SKM-1 (cell line): ENCODE measurements around the gene C22orf23.
A peak's percentile ranks its signal among the peaks of the same experiment; 100 is the strongest.
"Not testable (repeated sequence)": the region's sequence is repeated elsewhere in the genome, so short reads cannot be mapped to it uniquely, and the experiment has no call there.

Experiments
- DNase-seq: peaks from one replicate; lab custom pipeline; 2025; ENCODE audit not compliant: unreplicated experiment; lab: John Stamatoyannopoulos, UW

C22orf23 gene

DNA sequence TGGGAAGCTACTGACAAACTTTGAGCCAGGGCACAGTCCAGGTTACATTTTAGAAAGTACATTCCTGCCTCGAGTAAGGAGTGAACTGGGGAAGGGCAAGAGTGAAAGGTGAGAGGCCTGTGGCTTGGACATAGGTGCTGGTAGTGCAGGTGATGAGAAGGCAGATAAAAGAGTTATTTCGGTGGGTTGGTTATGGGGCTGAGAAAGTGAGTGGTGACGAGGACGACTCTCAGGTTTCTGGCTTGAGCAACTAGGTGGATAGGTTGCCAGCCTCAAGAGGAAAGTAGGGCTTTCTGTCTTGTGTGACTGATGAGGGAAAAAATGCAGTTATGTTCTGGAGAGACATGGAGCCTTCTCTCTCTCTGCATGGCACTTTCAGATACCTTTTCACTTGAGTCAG lies 3.8 kb upstream of the C22orf23 start:
- no peak for DNase-seq

DNA sequence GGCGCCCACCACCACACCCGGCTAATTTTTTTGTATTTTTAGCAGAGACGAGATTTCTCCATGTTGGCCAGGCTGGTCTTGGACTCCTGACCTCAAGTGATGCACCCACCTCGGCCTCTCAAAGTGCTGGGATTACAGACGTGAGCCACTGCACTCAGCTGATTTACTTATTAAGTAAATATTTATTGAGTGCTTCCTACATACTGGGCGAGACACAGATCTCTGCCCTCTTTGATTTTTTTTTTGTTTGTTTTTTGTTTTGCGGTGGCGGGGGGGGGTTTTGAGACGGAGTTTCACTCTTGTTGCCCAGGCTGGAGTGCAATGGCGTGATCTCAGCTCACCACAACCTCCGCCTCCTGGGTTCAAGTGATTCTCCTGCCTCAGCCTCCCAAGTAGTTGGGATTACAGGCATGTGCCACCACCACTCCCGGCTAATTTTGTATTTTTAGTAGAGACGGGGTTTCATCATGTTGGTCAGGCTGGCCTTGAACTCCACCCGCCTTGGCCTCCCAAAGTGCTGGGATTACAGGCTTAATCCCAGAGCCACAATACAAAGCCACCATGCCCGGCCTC lies 2.5 kb upstream of the C22orf23 start:
- DNase-seq: not testable (repeated sequence)

DNA sequence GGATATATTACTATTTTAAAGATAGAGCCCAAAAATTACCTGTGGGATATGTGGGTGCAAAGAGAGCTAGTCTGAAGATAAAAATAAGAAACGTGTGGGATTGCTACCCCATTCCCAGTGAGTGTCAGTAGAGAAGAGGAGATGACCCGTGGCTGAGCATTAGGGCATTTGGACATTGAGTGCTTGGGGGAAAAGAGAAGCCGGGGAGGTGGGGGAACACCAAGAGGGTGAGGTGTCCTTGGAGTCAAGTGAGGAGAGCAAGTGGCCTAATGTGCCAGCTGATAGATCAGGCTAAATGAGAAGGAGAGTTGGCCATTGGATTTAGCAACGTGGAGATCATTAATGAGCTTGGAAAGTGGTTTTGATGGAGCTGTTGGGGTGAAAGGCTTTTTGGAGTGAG lies 1.3 kb upstream of the C22orf23 start:
- DNase-seq: no peak

DNA sequence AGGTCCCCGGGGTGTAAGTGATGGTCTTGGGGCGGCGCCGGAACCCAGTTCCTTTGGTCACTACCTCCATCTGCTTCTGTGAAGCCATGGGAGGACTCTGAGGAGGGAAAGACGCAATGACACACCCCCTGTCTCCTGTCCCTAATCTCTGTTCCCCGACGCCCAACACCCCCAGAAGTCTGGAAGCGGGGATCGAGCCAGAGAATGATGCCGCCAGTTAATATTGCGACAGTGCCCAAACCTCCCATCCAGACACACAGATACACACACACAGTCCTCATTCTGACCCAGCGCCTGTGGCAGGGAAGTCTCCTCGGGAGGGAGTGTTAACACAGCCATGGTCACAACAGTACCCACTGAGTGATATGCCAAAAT lies 352 bp downstream of the C22orf23 start:
- no peak for DNase-seq

DNA sequence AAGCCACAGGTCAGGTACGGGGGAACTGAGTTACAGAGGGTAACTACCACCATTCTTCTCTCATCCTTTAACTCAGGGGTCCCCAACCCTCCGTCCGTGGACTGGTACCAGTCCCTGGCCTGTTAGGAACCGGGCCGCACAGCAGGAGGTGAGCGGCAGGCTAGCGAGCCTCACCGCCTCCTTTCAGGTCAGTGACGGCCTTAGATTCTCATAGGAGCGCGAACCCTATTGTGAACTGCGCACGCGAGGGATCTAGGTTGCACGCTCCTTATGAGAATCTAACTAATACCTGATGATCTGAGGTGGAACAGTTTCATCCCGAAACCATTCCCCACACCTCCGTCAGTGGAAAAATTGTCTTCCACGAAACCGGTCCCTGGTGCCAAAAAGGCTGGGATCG lies 772 bp downstream of the C22orf23 start:
- DNase-seq: not testable (repeated sequence)

DNA sequence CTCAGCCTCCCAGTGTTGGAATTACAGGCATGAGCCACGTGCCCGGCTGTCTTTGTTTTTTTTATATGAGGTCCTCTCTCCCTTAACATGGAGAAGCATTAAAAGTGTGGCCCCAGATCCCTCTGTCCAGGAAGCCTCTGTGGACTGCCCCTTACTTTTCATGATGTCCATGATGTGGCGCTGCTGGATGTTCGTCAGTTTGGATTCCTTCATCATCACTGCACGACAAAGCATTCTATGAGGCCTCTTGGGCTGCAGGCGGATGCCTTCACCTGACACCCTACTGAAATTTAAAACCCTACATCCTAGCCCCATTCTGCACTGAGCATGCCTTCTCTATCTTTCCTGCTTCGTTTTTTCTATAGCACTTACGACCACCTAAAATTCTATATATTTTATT lies 2.1 kb downstream of the C22orf23 start:
- no peak for DNase-seq

DNA sequence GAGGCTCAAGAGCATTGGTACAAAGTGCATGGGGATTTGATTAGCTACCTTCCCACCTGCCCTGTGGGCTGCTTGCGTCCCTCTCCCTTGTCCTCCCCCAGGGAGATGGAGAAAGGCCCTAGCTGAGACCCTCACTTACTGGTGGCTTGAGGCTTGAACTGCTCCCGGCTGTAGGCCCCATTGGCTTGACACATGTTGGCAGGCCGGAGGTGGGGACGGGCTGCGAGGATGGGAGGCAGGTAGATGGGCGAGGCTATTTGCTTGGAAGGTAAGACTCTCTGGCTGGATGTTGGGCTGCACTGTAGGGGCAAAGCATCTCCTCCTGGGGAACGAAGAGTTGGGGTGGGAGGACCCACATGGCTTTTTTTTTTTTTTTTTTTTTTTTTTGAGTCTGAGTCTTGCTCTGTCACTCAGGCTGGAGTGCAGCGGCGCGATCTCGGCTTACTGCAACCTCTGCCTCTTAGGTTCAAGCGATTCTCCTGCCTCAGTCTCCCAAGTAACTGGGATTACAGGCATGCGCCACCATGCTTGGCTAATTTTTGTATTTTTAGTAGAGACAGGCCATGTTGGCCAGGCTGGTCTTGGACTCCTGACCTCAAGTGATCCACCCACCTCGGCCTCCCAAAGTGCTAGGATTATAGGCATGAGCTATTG lies 6.1 kb downstream of the C22orf23 start:
- not testable (repeated sequence) for DNase-seq

DNA sequence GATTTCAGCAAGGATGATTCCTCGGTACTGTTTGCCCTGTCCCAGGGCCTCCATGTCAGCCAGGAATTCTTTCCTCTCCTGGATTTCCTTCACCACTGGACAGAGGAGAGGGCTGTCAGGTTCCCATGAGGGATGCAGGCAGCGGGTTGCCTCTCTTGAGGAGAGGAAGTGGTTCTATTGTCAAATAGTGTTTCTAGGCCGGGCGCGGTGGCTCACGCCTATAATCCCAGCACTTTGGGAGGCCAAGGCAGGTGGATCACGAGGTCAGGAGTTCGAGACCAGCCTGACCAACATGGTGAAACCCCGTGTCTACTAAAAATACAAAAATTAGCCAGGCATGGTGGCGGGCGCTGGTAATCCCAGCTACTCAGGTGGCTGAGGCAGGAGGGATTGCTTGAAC lies 9.0 kb downstream of the C22orf23 start:
- DNase-seq: not testable (repeated sequence)

DNA sequence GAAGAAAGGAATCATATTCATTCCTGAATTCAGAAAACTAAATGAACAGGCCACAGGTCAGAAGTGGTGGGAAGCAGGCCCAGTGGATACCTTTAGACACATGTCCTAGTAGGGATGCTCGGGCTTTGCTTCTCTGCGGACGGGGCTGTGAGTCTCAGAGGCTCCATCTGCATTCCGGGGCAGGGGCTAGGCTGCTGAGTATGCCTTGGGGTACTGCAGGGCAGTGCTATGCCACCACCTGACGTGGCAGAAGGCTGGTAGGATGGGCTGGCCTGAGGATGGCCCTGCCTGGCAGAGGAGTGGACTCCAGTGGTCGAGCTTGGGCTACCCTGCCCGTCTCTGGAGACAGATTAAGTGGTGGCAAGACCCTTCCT lies 9.6 kb downstream of the C22orf23 start:
- DNase-seq: no peak

DNA sequence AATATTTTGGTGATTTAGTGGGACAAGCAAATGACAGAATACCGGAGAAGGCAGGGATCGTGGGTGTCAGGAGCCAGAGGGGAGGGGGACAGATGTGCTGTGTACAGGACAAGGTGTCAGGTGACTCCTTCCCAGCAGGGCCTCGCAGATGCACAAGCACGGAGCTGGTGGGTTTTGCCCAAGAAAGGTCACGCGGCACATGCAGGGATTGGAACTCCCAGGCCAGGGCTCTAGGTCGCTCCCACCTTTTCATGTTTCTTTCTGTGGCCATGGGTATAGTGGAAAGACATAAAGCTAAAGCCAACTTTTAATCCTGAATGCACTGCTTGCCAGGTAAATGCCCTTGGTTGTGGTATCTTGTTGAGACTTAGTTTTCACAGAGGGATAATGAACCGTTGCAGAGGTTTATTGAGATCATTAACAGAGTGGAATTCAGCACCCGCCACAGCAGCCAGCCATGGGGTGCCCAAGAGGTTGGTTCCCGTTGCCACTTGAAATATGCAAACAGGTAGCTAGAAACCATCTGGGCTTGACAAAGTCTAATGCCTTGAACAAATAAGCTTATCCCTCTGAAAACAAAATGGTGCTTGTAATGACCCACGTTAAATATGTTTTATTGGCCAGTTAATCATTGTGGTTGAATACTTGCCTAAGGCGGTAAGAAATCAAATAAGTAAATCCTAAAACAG lies 10.1 kb downstream of the C22orf23 start:
- DNase-seq: no peak

DNA sequence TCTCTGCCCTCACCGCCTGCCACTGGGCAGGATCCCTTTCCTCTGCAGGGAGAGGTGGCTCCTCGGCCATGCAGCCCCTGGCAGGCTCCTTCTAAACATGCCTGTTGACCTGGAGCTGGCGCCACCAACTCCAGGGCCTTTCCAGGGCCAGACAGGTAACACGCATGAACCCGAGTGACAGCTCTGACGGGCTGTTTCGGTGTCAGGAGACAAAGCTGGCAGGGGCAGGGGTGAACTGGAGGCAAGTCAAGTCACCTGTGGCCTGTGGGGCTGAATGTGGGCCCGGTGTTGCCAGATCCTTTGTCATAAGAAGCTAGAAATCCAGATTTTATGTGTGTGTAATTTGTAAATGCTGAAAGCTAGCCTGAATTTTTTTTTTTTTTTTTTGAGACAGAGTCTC lies 11.3 kb downstream of the C22orf23 start:
- DNase-seq: no peak

DNA sequence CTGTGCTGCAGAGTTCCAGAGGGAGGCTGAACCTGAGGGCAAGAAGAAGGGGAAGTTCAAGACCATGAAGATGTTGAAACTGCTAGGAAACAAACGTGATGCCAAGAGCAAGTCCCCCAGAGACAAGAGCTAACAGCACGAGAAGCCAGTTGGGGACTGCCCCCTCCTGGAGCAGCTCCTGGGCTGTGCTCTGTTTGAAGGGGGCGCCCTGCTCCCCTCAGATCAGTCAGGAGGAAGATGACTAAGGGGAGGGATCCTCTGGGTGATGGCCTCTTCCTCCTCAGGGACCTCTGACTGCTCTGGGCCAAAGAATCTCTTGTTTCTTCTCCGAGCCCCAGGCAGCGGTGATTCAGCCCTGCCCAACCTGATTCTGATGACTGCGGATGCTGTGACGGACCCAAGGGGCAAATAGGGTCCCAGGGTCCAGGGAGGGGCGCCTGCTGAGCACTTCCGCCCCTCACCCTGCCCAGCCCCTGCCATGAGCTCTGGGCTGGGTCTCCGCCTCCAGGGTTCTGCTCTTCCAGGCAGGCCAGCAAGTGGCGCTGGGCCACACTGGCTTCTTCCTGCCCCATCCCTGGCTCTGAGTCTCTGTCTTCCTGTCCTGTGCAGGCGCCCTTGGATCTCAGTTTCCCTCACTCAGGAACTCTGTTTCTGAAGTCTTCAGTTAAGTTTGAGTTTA lies 12.6 kb downstream of the C22orf23 start:
- DNase-seq: peak; percentile 81

DNA sequence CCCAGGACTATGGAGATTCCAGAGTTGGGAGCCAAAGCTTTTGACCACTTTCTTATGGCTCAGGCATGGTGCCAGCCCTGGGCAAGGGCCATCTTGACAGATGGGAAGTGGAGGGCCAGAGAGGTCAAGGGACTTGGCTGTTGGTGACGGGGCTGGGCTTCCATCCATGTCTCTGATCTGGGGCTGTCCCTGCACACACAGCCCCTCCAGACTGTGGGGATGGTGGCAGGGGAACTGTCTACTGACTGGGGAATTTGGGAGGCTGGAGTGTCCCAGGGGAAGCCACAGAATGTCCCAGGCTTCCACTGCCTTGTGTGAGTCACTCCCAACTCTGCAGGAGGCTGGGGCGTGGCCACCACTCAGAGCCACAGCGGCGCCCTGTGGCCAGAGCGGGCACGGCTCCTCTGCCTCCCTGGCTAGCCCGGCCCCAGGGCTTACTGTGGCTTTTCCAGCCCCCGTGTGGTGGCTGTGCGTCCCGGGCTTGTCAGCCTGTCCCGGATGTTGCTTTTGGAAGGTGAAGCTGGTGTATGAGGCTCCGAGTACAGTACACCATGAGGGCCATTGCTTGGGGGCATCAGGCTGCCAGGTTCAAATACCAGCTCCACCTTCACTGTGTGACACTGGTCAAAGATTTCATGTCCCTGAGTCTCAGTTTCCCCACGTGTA lies 19.6 kb downstream of the C22orf23 start:
- DNase-seq: peak; percentile 65

DNA sequence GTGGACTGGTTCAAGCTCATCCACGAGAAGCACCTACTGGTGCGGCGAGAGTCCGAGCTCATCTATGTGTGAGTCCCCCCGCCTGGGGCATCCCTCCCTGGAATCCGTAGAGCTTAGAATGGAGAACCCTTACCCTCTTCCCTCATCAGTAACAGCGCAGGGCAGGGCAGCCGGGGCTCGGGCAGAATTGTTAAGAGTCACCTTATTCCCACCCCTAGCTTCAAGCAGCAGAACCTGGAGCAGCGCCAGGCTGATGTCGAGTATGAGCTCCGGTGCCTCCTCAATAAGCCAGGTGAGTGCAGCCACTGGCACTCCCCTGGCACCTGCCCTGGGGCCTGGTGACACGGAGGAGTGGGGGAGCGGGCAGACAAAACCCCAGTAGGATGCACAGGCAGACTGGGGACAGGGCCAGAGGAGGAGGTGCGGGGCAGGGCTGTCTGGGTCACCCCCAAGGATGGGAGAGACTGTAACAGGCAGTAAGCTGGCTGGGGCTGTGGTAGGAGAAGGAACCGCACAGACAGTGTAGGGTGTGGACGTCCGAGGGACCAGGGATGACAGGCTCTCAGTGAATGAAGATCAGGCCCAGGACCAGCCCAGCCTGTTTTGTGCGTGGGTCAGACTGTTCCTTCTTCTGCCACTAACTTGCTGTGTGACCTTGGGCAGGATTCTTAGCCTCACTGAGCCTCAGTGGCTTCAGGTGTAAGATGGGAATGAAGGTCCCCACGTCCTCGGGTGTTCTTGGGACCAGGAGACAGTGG lies 20.4 kb downstream of the C22orf23 start:
- DNase-seq: no peak

DNA sequence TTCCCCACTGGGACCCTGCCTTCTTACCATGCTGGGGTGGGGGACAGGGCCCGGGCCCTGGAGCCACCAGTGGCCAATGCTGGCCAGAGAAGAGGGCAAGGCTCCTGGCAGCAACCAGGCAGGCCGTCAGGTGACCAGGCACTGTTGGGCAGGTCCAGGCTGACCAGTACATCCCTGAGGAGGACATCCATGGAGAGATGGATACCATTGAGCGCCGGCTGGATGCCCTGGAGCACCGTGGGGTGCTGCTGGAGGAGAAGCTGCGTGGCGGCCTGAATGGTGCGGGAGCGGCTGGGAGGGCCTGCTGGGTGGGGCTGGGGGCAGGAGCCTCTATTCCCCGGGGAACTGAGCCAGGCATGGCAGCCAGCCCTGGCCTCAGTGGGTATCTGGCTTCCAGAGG lies 21.0 kb downstream of the C22orf23 start:
- no peak for DNase-seq

DNA sequence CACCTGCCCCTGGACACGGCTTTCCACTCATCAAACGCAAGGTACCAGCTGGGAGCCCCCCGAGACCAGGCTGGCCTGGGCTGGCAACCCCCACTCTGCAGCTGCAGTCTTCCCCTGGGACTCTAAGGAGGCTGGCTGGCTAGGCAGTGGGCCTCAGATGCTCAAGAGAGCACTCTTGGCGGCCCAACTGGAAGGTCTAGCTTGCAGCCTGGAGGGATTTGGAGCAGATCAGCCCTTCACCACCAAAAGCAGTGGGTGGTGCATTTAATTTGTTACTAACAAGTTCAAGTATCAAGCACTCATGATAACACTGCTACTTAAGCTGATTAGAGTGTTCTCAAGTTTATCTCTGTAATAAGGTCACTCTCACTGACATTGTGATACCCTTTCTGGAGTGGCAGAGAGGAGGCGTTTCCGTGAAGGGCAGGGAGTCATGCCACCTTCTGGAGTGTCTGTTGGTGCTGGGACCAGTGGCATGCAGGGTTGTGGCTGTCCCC lies 21.5 kb downstream of the C22orf23 start:
- no peak for DNase-seq

DNA sequence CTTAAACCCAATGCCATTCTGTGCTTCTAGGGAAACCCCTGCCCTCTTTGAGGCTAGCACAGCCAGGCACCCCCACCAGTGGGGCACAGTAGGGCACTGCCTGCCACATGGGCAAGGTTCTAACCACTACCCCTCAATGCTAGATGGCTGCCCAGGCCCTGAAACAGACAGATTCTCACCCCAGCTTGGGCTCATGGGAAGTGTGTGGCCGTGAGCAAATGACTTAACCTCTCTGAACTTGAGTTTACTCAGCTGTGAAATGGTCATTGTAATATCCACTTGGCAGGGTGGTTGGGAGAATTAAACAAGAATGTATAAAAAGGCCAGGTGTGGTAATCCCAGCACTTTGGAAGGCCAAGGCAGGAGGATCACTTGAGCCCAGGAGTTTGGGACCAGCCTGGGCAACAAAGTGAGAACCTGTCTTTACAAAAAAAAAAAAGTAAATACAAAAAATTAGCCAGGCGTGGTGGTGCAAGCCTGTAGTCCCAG lies 22.4 kb downstream of the C22orf23 start:
- DNase-seq: no peak

DNA sequence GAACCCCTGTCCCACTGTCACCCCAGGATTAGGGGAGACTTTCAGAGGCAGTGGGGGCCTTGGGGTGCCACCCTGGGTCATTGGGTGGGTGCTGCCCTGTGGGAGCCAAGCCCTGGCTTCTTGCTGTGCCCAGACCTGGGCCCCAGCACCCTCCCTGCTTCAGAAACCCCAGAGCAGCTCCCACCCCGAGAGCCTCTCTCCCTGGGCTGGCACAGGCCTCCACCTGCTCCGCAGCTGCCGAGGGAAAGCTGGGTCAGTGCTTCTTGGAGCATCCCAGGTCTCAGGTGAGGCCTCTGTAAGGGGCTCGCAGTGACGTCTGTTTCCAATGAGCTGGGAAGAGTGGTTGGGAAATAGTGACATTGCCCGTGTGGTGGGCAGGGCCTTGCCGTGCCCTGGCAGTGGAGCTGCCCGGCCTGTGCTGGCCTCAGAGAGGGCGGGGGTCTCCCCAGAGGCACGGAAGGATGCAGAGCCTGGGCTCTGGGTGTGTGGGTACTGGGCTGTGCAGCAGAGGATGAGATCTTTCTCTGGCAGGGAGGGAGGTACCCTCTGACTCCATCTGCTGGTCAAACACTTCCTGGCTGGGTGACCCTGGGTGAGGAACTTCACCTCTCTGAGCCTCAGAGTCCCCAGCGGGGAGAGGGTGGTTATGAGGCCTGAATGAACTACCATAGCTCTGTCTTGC lies 23.0 kb downstream of the C22orf23 start:
- no peak for DNase-seq

DNA sequence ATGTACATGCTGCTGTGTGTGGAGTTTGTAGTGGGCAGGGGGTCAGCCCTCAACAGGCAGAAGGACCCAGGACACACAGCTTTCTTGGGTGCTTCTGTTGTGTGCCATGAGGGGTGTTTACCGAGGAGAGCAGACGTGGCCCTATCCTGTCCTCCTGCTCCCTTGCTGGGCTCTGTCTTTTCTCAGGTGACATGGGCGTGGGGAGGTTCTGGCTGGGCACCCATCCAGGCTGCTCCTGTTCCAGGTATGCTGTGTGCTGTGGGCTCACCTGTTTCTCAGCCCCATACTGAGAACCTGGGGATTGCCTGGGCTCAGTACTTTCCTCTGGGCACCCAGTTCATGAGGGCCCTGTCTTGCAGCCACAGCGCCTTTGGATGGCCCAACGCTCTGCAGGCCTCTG lies 24.0 kb downstream of the C22orf23 start:
- DNase-seq: no peak

DNA sequence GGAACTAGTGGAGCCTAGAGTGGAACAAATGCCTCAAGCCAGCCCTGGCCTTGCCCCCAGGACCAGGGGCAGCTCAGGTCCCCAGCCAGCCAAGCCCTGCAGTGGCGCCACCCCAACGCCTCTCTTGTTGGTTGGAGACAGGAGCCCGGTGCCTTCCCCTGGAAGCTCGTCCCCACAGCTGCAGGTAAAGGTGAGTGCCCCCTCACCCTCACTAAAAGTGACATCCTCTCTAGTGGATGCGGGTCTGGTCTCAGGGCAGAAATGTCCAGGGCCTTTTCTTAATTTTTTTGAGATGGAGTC lies 25.8 kb downstream of the C22orf23 start:
- no peak for DNase-seq
